HFF-Myc (cell line): ENCODE data around the gene HLA-A.
"Not testable (repeated sequence)": the region's sequence is repeated elsewhere in the genome, so short reads cannot be mapped to it uniquely, and the experiment has no call there.

ENCODE experiments used
- DNase-seq: peaks from one replicate; pipeline ENCODE4 v3.0.0-alpha.2; 2011; ENCODE audit warnings: low read depth; ENCODE audit errors: extremely low read depth
- H3K4me3 ChIP-seq: replicated peaks from 2 replicates; pipeline ENCODE4 v1.5.1; 2011; ENCODE audit warnings: low read depth, mild to moderate bottlenecking, control low read depth, low read length
- TF ChIP-seq, protein P1 (sequence below): IDR thresholded peaks from 2 replicates; pipeline ENCODE4 v1.5.1; 2012; ENCODE audit warnings: mild to moderate bottlenecking, low read depth, low read length, control low read depth; ENCODE audit errors: missing control alignments

Gene HLA-A

DNA sequence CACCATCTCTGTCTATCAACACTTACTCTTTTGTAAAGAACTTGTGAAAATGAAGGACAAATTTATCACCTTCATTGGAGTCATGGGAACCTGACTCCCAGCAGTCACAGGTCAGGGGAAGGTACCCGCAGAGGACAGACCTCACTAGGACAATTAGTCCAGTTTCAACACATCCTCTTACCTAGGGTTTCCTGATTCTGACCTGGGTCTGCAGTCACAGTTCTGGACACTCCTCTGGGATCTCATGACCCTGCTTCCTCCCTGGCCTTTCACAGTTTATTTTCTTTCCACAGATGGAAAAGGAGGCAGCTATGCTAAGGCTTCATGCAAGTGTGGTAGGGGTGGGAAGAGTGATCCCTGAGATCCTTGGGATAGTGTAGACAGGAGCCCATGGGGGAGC lies 15.7 kb downstream of the HLA-A start:
- no peak for DNase-seq
- H3K4me3 ChIP-seq, result no peak overlapping the region
- TF ChIP-seq, protein P1, sequence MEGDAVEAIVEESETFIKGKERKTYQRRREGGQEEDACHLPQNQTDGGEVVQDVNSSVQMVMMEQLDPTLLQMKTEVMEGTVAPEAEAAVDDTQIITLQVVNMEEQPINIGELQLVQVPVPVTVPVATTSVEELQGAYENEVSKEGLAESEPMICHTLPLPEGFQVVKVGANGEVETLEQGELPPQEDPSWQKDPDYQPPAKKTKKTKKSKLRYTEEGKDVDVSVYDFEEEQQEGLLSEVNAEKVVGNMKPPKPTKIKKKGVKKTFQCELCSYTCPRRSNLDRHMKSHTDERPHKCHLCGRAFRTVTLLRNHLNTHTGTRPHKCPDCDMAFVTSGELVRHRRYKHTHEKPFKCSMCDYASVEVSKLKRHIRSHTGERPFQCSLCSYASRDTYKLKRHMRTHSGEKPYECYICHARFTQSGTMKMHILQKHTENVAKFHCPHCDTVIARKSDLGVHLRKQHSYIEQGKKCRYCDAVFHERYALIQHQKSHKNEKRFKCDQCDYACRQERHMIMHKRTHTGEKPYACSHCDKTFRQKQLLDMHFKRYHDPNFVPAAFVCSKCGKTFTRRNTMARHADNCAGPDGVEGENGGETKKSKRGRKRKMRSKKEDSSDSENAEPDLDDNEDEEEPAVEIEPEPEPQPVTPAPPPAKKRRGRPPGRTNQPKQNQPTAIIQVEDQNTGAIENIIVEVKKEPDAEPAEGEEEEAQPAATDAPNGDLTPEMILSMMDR, result no peak

DNA sequence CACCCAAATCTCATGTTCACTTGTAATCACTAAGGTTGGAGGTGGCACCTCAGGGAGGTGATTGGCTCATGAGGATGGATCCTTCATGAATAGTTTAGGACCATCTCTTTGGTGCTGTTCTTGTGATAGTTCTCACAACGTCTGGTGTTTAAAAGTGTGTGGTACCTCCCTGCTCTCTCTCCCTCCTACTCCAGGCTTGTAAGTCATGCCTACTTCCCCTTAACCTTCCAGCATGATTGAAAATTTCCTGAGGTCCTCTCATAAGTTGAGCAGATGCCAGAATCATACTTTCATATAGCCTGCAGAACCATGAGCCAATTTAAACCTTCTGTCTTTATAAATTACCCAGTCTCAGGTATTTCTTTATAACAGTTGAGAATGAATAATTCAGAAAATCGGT lies 16.6 kb downstream of the HLA-A start:
- no peak for DNase-seq
- TF ChIP-seq, protein P1, result no peak
- no peak overlapping the region for H3K4me3 ChIP-seq

DNA sequence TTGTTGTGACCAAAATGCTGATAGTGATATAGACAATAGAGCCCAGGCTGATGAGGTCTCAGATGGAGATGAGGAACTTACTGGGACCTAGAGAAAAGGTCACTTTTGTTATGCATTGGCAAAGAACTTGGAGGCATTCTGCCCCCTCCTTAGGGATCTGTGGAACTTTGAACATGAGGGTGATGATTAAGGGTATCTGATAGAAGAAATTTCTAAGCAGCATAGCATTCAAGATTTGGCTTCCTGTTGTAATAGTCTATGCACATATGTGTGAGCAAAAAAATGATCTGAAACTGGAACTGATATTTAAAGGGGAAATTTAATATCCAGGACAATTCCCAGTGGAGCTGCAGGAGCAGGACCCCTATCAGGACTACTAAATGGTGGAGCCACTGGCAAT lies 17.1 kb downstream of the HLA-A start:
- TF ChIP-seq, protein P1, result no peak
- DNase-seq, result no peak
- H3K4me3 ChIP-seq, result no peak overlapping the region

DNA sequence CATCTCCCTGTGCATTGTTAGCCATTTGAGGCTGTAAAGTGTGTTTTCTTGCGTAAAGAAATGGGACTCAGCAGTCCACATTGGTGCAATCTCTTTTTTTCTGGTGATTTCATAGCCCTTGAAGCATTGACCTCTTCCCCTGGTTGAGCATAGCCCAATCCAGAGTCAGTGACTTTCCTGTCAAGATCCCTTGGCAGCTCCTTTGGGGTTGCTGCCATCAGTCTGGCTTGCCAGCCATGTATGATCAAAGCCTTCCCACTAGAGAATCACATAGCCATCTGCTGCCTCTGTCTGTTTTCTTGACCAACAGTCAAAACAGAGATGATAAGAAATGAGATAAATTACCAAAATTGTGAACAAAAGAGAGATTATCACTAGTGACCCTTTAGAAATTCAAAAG lies 19.6 kb downstream of the HLA-A start:
- no peak for DNase-seq
- H3K4me3 ChIP-seq, result no peak overlapping the region
- TF ChIP-seq, protein P1, result no peak

DNA sequence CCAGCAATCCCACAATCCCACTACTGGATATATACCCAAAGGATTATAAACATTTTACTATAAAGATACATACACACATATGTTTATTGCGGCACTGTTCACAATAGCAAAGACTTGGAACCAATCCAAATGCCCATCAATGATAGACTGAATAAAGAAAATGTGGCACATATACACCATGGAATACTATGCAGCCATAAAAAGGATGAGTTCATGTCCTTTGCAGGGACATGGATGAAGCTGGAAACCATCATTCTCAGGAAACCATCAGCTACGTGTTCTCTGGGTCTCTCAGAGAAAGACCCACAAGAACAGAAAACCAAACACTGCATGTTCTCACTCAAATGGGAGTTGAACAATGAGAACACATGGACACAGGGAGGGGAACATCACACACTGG lies 21.4 kb downstream of the HLA-A start:
- DNase-seq, H3K4me3 ChIP-seq: not testable (repeated sequence)

DNA sequence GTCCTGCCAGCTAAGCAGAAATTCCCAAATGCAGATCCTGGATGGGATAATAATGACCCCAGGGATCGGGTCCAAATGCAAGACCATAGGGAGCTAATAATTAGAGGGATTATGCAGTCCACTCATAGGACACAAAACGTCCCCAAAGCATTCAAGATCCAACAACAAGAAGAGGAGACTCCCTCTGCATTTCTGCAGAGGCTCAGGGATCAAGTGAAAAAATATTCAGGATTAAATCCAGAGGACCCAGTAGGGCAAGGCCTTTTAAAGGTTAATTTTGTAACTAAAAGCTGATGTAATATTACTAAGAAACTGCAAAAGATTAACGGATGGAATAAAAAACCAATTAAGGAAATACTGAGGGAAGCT lies 22.2 kb downstream of the HLA-A start:
- TF ChIP-seq, protein P1, result no peak
- no peak for DNase-seq
- H3K4me3 ChIP-seq, result peak overlapping the region; percentile 50; the same call in 1 of the 2 replicates

DNA sequence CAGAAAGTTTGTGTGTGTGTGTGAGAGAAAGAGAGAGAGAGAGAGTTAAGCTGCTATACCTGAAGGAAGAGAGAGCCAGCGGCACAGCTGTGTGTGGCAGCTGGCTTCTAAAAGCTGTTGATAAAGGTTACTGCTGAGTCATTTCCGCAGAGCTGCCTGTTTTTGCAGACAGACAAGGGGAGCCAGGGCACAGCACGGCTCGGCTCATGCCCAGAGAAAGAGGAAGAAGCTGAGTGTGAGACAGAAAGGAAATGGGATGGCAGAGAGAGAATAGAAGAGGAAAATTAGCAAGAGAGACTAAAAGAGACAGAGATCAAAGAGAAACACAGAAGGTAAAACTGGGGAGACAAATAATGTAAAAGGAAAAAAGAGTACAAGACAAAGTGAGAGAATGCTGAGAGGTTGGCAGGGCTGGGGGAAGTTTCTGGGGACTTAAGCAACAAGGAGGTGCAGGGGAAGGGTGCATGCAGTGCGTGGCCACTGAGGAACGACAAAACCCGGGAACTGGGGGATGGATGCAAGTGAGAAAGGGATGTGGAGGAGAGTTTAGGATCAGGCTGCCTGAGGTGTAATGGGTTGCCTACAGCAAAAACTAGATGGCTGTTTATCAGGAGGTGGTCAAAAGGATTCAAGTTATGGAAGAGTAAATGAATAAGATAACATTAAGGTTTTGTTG lies 22.7 kb downstream of the HLA-A start:
- DNase-seq, result peak; percentile 77
- H3K4me3 ChIP-seq, result peak overlapping the region; percentile 50
- TF ChIP-seq, protein P1, result no peak
